HCT116 (cell line): Measurements from ENCODE around the gene FXYD6. TPM values are rescaled to one million over a fixed set of nuclear protein-coding genes. Genes with fewer than 3 reads are reported as not detected.

Source experiments
- ATAC-seq: fragments of 200-7000 bp; cut with Tn5 transposase; 2 replicates; pipeline ENCODE4 v1.9.1; 2020; ENCODE audit warnings: mild to moderate bottlenecking, moderate library complexity
- BruUV-seq: library from RNA; stranded (reverse); fragments of 400-500 nt; replicated peaks from 2 replicates; lab custom pipeline; 2021; lab: Mats Ljungman, UMichigan
- CTCF ChIA-PET: fragments of 300-600 bp; sonication (Branson Sonifier 250); formaldehyde crosslinking; loops from one replicate; lab custom pipeline; 2021; ENCODE audit warnings: antibody characterized with exemption; lab: Charles Lee
- POLR2A ChIA-PET: fragments of 300-600, 350-600 bp; sonication (Branson Sonifier 250); formaldehyde crosslinking; loops from one replicate; lab custom pipeline; 2021; ENCODE audit warnings: antibody characterized with exemption; lab: Charles Lee
- RAD21 ChIA-PET, 2 experiments: fragments of 300-600 bp; sonication (Branson Sonifier 250); formaldehyde crosslinking; loops; one replicate each; lab custom pipeline; 2023; ENCODE audit warnings: low total read pairs in 2 of 2; ENCODE audit not compliant: uncharacterized antibody in 2 of 2, unreplicated experiment in 2 of 2, low non-redundant PET in 1 of 2; lab: Charles Lee
- DNase-seq: peaks from one replicate; pipeline ENCODE4 v3.0.0-alpha.2; 2010; ENCODE audit warnings: low read depth, low spot score
- H2AFZ ChIP-seq: fragments of 200-600 bp; shearing (Covaris generic), sonication (generic); 2 replicates; pipeline ENCODE4 v1.6.1; 2017; ENCODE audit warnings: low read depth, mixed run types, mixed read lengths, antibody characterized with exemption, low read length; ENCODE audit not compliant: poor library complexity, severe bottlenecking
- H3K27ac ChIP-seq: 2 replicates; pipeline ENCODE4 v1.5.1; 2012; ENCODE audit warnings: low read depth, low read length
- H3K27me3 ChIP-seq: fragments of 200-600 bp; sonication (generic); 2 replicates; pipeline ENCODE4 v1.6.1; 2016; ENCODE audit warnings: mixed run types, low read length, mixed read lengths; ENCODE audit not compliant: insufficient read depth
- H3K36me3 ChIP-seq, 2 experiments: fragments of 200-500 bp in 1 of 2; fragments of 200-600 bp in 1 of 2; sonication (Bioruptor generic) in 1 of 2; sonication (generic) in 1 of 2; 2 replicates each; pipeline versions ENCODE4 v1.5.1 to v1.6.1; 2014 to 2016; ENCODE audit warnings: low read length in 2 of 2, inconsistent platforms in 1 of 2, mixed read lengths in 1 of 2, mixed run types in 1 of 2; ENCODE audit not compliant: insufficient read depth in 2 of 2, control insufficient read depth in 1 of 2
- H3K4me1 ChIP-seq, 2 experiments: fragments of 200-600 bp in 1 of 2; sonication (generic) in 1 of 2; 2 replicates each; pipeline versions ENCODE4 v1.5.1 to v1.6.1; 2012 to 2017; ENCODE audit warnings: low read length in 2 of 2, inconsistent platforms in 1 of 2, mild to moderate bottlenecking in 1 of 2, mixed read lengths in 1 of 2, mixed run types in 1 of 2, moderate library complexity in 1 of 2; ENCODE audit not compliant: insufficient read depth in 2 of 2, control insufficient read depth in 1 of 2
- H3K4me2 ChIP-seq: fragments of 200-600 bp; sonication (generic); 2 replicates; pipeline ENCODE4 v1.6.1; 2017; ENCODE audit warnings: mixed run types, low read length, mixed read lengths
- H3K4me3 ChIP-seq, 2 experiments: fragments of 200-600 bp in 1 of 2; sonication (generic) in 1 of 2; replicated peaks in 1 of 2; 2 replicates each; pipeline ENCODE4 v1.5.1; 2011 to 2016; ENCODE audit warnings: low read length in 2 of 2, control low read depth in 1 of 2, low read depth in 1 of 2, mild to moderate bottlenecking in 1 of 2, mixed read lengths in 1 of 2, mixed run types in 1 of 2
- H3K79me2 ChIP-seq: fragments of 200-600 bp; sonication (generic); 2 replicates; pipeline ENCODE4 v1.6.1; 2017; ENCODE audit warnings: mild to moderate bottlenecking, mixed run types, low read length, moderate library complexity, mixed read lengths; ENCODE audit not compliant: insufficient read depth
- H3K9ac ChIP-seq: fragments of 200-600 bp; sonication (generic); 2 replicates; pipeline ENCODE4 v1.6.1; 2016; ENCODE audit warnings: low read length, mixed read lengths
- H3K9me2 ChIP-seq: fragments of 200-600 bp; sonication (generic), shearing (Covaris generic); 2 replicates; pipeline ENCODE4 v1.6.1; 2017; ENCODE audit warnings: mixed run types, mild to moderate bottlenecking, moderate library complexity; ENCODE audit not compliant: insufficient read depth
- H3K9me3 ChIP-seq, 2 experiments: fragments of 200-500 bp in 1 of 2; fragments of 200-600 bp in 1 of 2; sonication (Bioruptor generic) in 1 of 2; sonication (generic) in 1 of 2; 2 replicates each; pipeline ENCODE4 v1.6.1; 2014 to 2017; ENCODE audit warnings: low read length in 2 of 2, mixed read lengths in 2 of 2, inconsistent platforms in 1 of 2, low read depth in 1 of 2, mild to moderate bottlenecking in 1 of 2, mixed run types in 1 of 2, moderate library complexity in 1 of 2; ENCODE audit not compliant: control insufficient read depth in 1 of 2, insufficient read depth in 1 of 2
- H4K20me1 ChIP-seq: fragments of 200-600 bp; sonication (generic), shearing (Covaris generic); 2 replicates; pipeline ENCODE4 v1.6.1; 2017; ENCODE audit warnings: mixed run types, mild to moderate bottlenecking, moderate library complexity; ENCODE audit not compliant: insufficient read depth
- CBX3 ChIP-seq: IDR thresholded peaks from 2 replicates; pipeline ENCODE4 v1.6.1; 2012; ENCODE audit warnings: low read depth
- CEBPB ChIP-seq: IDR thresholded peaks from 2 replicates; pipeline ENCODE4 v1.6.1; 2012; ENCODE audit warnings: low read depth
- EGR1 ChIP-seq: IDR thresholded peaks from 2 replicates; pipeline ENCODE4 v1.6.1; 2012; ENCODE audit warnings: low read depth
- ELF1 ChIP-seq: IDR thresholded peaks from 2 replicates; pipeline ENCODE4 v1.6.1; 2012; ENCODE audit warnings: low read depth, borderline replicate concordance
- EZH2 ChIP-seq: fragments of 200-600 bp; sonication (generic); IDR thresholded peaks from 2 replicates; pipeline ENCODE4 v1.6.1; 2017; ENCODE audit warnings: antibody characterized with exemption, mixed run types
- EZH2phosphoT487 ChIP-seq: fragments of 200-600 bp; IDR thresholded peaks from 2 replicates; pipeline ENCODE4 v1.6.1; 2018; ENCODE audit warnings: antibody characterized with exemption, borderline replicate concordance
- FOSL1 ChIP-seq: IDR thresholded peaks from 2 replicates; pipeline ENCODE4 v1.6.1; 2012; ENCODE audit warnings: low read depth
- JUND ChIP-seq: IDR thresholded peaks from 2 replicates; pipeline ENCODE4 v1.6.1; 2012
- POLR2A ChIP-seq: IDR thresholded peaks from 2 replicates; pipeline ENCODE4 v1.7.0; 2011; ENCODE audit warnings: borderline replicate concordance; ENCODE audit not compliant: insufficient read depth, insufficient read length; ENCODE audit errors: extremely low read depth
- POLR2AphosphoS5 ChIP-seq: IDR thresholded peaks from 2 replicates; pipeline ENCODE4 v1.6.1; 2011; ENCODE audit warnings: mild to moderate bottlenecking, low read depth, low read length, moderate library complexity
- SIN3A ChIP-seq: IDR thresholded peaks from 2 replicates; pipeline ENCODE4 v1.6.1; 2012; ENCODE audit warnings: low read depth
- YY1 ChIP-seq: IDR thresholded peaks from 2 replicates; pipeline ENCODE4 v1.6.1; 2011; ENCODE audit warnings: low read length, low read depth, moderate library complexity, mild to moderate bottlenecking; ENCODE audit not compliant: insufficient replicate concordance; ENCODE audit errors: extremely low read depth
- ZBTB33 ChIP-seq: IDR thresholded peaks from 2 replicates; pipeline ENCODE4 v1.6.1; 2011; ENCODE audit warnings: mild to moderate bottlenecking, low read length, moderate library complexity; ENCODE audit not compliant: insufficient replicate concordance; ENCODE audit errors: extremely low read depth
- ZFX ChIP-seq: fragments of 450-650 bp; IDR thresholded peaks from 2 replicates; pipeline ENCODE4 v1.6.1; 2017
- ZNF274 ChIP-seq: fragments of 200-500 bp; sonication (Bioruptor generic); IDR thresholded peaks from 2 replicates; pipeline ENCODE4 v1.6.1; 2014; ENCODE audit warnings: mild to moderate bottlenecking, low read depth, low read length, inconsistent platforms
- intact Hi-C: fragments of 100-400 bp; cut with micrococcal nuclease; formaldehyde crosslinking; loops from 2 replicates; pipeline ENCODE4 v1.10.0; 2022
- total RNA-seq: library from RNA; stranded (reverse); gene quantifications from one replicate; pipeline ENCODE4 v1.2.1, GENCODE V29; 2021; ENCODE audit not compliant: unreplicated experiment
- TF ChIP-seq, protein P1 (sequence below): IDR thresholded peaks from 2 replicates; pipeline ENCODE4 v1.6.1; 2012; ENCODE audit warnings: low read depth

The FXYD6 gene
- total RNA-seq, 1 experiment from 2014 or later = 2.5 TPM

DNA sequence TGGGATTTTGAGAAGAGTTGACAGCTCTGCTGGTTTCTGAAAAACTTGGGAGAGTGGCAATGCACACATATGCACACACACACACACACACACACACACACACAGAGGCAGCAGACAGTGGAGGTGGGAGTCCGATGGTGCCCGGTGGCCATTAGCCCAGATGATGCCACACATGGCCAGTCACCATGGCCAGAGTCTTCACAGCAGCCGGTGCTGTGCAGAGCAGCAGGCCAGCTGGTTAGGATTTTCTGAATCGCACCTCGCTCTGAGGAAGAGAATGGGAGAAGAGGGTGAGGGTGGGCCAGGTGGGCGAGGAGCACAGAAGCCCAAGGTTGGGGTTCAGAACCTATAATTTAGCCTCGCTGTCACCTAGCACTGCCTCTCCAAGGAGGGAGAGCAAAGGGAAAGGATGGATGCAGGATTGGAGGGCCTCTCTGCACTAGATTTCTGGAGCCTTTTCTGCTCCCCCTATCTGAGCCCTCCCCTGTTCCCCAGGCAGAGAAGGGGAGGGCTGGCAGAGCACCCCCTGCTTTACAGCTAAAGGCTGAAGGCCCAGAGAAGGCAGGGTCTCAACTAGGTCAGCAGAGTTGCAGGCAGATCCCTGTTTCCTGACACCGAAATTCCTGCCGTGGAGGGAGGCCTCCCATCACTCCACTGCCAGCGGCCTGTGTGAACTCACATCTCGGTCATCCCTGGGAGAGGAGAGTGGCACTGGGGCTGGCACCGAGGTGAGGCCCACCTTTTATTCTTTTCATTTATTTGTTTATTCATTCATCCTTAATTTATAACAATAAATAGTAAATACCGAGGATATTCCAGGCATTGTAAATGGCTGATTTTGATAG, 25.8 kb upstream of the FXYD6 start:
- POLR2A ChIA-PET = no interaction called here
- H3K36me3 ChIP-seq = no peaks in the 10 kb centered on the region
- H2AFZ ChIP-seq = no peak overlapping the region
- CTCF ChIA-PET = no interaction called here
- no peak overlapping the region for H3K27ac ChIP-seq
- H3K9me2 ChIP-seq = no peaks in the 10 kb centered on the region
- no peaks in the 10 kb centered on the region for H3K79me2 ChIP-seq
- H3K4me3 ChIP-seq = no peak overlapping the region
- H3K9ac ChIP-seq = no peak overlapping the region
- no peaks in the 10 kb centered on the region for H3K9me3 ChIP-seq
- intact Hi-C loops = no loop called here
- no peak for ATAC-seq
- H4K20me1 ChIP-seq = no peaks in the 10 kb centered on the region
- H3K27me3 ChIP-seq = no peaks in the 10 kb centered on the region
- TF ChIP-seq ZNF274 (no peak), SIN3A (no peak), POLR2AphosphoS5 (no peak), ZBTB33 (no peak), CBX3 (no peak), ZFX (no peak), EZH2 (no peak), JUND (no peak), ELF1 (no peak), EGR1 (no peak), YY1 (no peak), EZH2phosphoT487 (no peak), CEBPB (no peak), POLR2A (no peak), FOSL1 (no peak)
- TF ChIP-seq, protein P1, sequence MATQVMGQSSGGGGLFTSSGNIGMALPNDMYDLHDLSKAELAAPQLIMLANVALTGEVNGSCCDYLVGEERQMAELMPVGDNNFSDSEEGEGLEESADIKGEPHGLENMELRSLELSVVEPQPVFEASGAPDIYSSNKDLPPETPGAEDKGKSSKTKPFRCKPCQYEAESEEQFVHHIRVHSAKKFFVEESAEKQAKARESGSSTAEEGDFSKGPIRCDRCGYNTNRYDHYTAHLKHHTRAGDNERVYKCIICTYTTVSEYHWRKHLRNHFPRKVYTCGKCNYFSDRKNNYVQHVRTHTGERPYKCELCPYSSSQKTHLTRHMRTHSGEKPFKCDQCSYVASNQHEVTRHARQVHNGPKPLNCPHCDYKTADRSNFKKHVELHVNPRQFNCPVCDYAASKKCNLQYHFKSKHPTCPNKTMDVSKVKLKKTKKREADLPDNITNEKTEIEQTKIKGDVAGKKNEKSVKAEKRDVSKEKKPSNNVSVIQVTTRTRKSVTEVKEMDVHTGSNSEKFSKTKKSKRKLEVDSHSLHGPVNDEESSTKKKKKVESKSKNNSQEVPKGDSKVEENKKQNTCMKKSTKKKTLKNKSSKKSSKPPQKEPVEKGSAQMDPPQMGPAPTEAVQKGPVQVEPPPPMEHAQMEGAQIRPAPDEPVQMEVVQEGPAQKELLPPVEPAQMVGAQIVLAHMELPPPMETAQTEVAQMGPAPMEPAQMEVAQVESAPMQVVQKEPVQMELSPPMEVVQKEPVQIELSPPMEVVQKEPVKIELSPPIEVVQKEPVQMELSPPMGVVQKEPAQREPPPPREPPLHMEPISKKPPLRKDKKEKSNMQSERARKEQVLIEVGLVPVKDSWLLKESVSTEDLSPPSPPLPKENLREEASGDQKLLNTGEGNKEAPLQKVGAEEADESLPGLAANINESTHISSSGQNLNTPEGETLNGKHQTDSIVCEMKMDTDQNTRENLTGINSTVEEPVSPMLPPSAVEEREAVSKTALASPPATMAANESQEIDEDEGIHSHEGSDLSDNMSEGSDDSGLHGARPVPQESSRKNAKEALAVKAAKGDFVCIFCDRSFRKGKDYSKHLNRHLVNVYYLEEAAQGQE = no peak
- TF ChIP-seq, all 23 proteins: peak for 0
- no TSS peak for BruUV-seq
- no peak for DNase-seq
- RAD21 ChIA-PET = no interaction called here
- Histone ChIP-seq H3K4me2 (no peak overlapping the region), H3K4me1 (peaks cover 0 to 8% of the 10 kb centered on the region in 2 experiments; a peak in 3 of 4 replicates)
